Measurements from ENCODE around the gene FBXO34. TPM values are rescaled to one million over a fixed set of nuclear protein-coding genes. Genes with fewer than 3 reads are reported as not detected.

The FBXO34 gene
- total and polyA plus RNA-seq, 2 experiments from 2014 or later: 27.5 to 45.9 TPM

DNA sequence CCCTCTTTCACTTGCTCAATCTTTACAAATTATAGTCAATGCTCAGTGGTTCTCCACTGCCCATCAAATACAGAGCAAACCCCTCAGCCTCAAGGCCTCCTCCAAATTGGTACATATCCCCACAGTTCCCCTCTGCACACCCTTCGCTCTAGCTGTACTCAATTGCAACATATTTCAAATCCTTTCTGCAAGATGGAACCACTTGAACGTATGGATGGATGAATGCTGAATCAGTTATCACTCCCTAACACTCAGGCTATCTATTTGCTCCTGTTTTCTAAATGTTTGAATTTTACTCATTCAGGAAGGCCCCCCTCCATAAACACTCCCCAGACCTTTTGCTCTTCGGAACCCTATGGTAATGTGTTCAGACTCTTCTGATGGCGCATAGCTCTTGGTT is 115.9 kb downstream of the FBXO34 start:
- Histone ChIP-seq H3K27ac (peak overlapping the region; percentile 93), H3K27me3 (no peaks in the 10 kb centered on the region), H3K9me2 (replicated peaks; ENCODE audit: insufficient read depth) (no peaks in the 10 kb centered on the region), H3K79me2 (no peaks in the 10 kb centered on the region), H3K4me2 (no peak overlapping the region), H3K9me3 (ENCODE audit: low read depth) (no peaks in the 10 kb centered on the region), H3K4me3 (no peak overlapping the region), H3K36me3 (replicated peaks; ENCODE audit: insufficient read depth, low read depth) (no peaks in the 10 kb centered on the region), H2AFZ (no peak overlapping the region), H3K4me1 (ENCODE audit: insufficient read depth) (no peaks in the 10 kb centered on the region), H4K20me1 (ENCODE audit: insufficient read depth, poor library complexity, severe bottlenecking) (no peaks in the 10 kb centered on the region)
- TF ChIP-seq EZH2phosphoT487 (IDR thresholded peaks at IDR 0.05; ENCODE audit: low read depth, severe bottlenecking, unreplicated experiment) (no peak), CTCF (IDR thresholded peaks at IDR 0.05; ENCODE audit: poor library complexity) (no peak), EZH2 (IDR thresholded peaks at IDR 0.05; ENCODE audit: borderline replicate concordance) (no peak)
- WGBS (ENCODE audit: low lambda C conversion rate, missing lambda C conversion rate): 98% methylated on average over 4 of the region's 4 CpGs
- DNase-seq (ENCODE audit: low spot score): no peak

DNA sequence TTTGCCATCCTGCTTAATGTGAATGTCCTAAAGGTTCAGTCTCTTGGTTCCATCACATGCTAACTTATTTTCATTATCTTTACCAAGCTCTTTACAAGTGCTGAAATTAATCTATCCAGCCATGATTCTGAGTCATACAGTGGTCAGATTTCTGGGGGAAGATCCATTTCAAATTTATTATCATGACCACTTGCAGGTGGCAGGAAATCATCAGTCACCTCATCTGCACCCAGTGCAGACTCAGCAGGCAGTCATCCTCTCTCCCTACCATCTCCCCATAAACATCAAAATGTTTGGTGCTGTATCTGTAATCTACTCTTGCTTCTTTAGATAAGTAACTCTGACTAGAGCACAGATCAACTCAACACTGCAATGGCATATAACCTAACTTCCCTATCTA is 116.9 kb downstream of the FBXO34 start:
- Histone ChIP-seq H3K27ac (peak overlapping the region; percentile 69), H3K9me2 (replicated peaks; ENCODE audit: insufficient read depth) (no peaks in the 10 kb centered on the region), H3K4me2 (no peak overlapping the region), H4K20me1 (ENCODE audit: insufficient read depth, poor library complexity, severe bottlenecking) (no peaks in the 10 kb centered on the region), H3K27me3 (no peaks in the 10 kb centered on the region), H3K36me3 (replicated peaks; ENCODE audit: insufficient read depth, low read depth) (no peaks in the 10 kb centered on the region), H3K4me3 (no peak overlapping the region), H3K9me3 (ENCODE audit: low read depth) (no peaks in the 10 kb centered on the region), H3K4me1 (ENCODE audit: insufficient read depth) (no peaks in the 10 kb centered on the region), H2AFZ (no peak overlapping the region), H3K79me2 (no peaks in the 10 kb centered on the region)
- TF ChIP-seq EZH2 (IDR thresholded peaks at IDR 0.05; ENCODE audit: borderline replicate concordance): no peak
- TF ChIP-seq EZH2phosphoT487 (IDR thresholded peaks at IDR 0.05; ENCODE audit: low read depth, severe bottlenecking, unreplicated experiment): no peak
- TF ChIP-seq CTCF (IDR thresholded peaks at IDR 0.05; ENCODE audit: poor library complexity): no peak
- DNase-seq (ENCODE audit: low spot score): no peak

- no peaks in the 10 kb centered on the region for H3K79me2 ChIP-seq
- H3K4me3 ChIP-seq: no peak overlapping the region
- no peak for DNase-seq (ENCODE audit: low spot score)
- no peaks in the 10 kb centered on the region for H3K9me3 ChIP-seq (ENCODE audit: low read depth)
- no peaks in the 10 kb centered on the region for H3K27me3 ChIP-seq
- TF ChIP-seq EZH2 (IDR thresholded peaks at IDR 0.05; ENCODE audit: borderline replicate concordance): no peak
- no peak for TF ChIP-seq EZH2phosphoT487 (IDR thresholded peaks at IDR 0.05; ENCODE audit: low read depth, severe bottlenecking, unreplicated experiment)
- TF ChIP-seq CTCF (IDR thresholded peaks at IDR 0.05; ENCODE audit: poor library complexity): no peak
- H3K9me2 ChIP-seq (replicated peaks; ENCODE audit: insufficient read depth): no peaks in the 10 kb centered on the region
- H4K20me1 ChIP-seq (ENCODE audit: insufficient read depth, poor library complexity, severe bottlenecking): no peaks in the 10 kb centered on the region
- H3K4me2 ChIP-seq: no peak overlapping the region
- no peak overlapping the region for H2AFZ ChIP-seq
- H3K27ac ChIP-seq: peak overlapping the region; percentile 69
- WGBS (ENCODE audit: low lambda C conversion rate, missing lambda C conversion rate): 56% methylated on average over 4 of the region's 4 CpGs
- H3K4me1 ChIP-seq (ENCODE audit: insufficient read depth): no peaks in the 10 kb centered on the region
- no peaks in the 10 kb centered on the region for H3K36me3 ChIP-seq (replicated peaks; ENCODE audit: insufficient read depth, low read depth)
These were observed 118.1 kb downstream of the FBXO34 start for GRCh38 chr14:55389330-55389729.

DNA sequence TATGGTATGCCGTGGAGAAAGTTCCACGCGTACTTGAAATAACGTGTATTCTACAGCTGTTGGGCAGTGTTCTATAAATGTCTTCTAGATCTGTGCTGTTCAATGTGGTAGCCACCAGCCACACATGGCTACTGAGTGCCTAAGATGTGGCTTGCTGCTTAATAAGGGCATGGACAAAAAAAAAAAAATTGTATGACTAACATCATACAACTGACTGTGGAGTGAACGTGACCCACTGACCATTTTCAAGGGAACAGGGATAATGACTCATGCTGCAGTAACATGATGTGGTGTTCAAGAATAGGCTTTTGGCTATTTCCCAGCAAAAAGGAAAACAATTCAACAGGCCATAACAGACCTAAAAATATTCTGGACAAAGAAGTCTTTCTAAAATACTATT is 127.5 kb downstream of the FBXO34 start:
- H3K79me2 ChIP-seq: peaks cover 57% of the 10 kb centered on the region
- DNase-seq (ENCODE audit: low spot score): peak; percentile 45
- no peak overlapping the region for H3K4me2 ChIP-seq
- H3K9me3 ChIP-seq (ENCODE audit: low read depth): no peaks in the 10 kb centered on the region
- H3K27me3 ChIP-seq: no peaks in the 10 kb centered on the region
- no peaks in the 10 kb centered on the region for H3K9me2 ChIP-seq (replicated peaks; ENCODE audit: insufficient read depth)
- no peak for TF ChIP-seq EZH2 (IDR thresholded peaks at IDR 0.05; ENCODE audit: borderline replicate concordance)
- no peak for TF ChIP-seq CTCF (IDR thresholded peaks at IDR 0.05; ENCODE audit: poor library complexity)
- TF ChIP-seq EZH2phosphoT487 (IDR thresholded peaks at IDR 0.05; ENCODE audit: low read depth, severe bottlenecking, unreplicated experiment): no peak
- H3K36me3 ChIP-seq (replicated peaks; ENCODE audit: insufficient read depth, low read depth): no peaks in the 10 kb centered on the region
- 92% methylated on average over 5 of the region's 5 CpGs for WGBS (ENCODE audit: low lambda C conversion rate, missing lambda C conversion rate)
- no peak overlapping the region for H3K27ac ChIP-seq
- no peaks in the 10 kb centered on the region for H3K4me1 ChIP-seq (ENCODE audit: insufficient read depth)
- H4K20me1 ChIP-seq (ENCODE audit: insufficient read depth, poor library complexity, severe bottlenecking): peaks cover 12% of the 10 kb centered on the region
- H2AFZ ChIP-seq: no peak overlapping the region
- no peak overlapping the region for H3K4me3 ChIP-seq

Measured in hepatocyte (in vitro differentiated cells).